ENCODE data around the gene RTL5.

The RTL5 gene

DNA sequence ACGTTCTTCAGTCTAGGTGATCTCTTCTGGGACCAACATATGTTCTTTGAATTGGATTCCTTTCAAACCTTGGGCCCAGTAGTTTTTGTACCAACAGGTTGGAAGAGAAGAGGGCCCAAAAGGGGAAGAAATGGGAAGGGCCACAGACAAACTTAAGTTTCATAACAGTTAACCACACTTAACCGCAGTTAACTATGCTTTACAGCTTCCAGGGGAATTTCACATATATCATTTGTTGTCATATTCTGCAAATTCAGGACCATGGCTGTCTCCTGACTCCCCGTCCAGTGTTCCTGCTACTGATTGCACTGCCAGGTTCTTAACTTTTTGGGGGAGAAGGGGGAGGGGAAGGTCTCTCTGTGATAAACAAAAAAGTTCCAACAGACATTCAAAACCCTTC, 34.6 kb downstream of the RTL5 start:
- no peak overlapping the region for H3K27ac ChIP-seq

DNA sequence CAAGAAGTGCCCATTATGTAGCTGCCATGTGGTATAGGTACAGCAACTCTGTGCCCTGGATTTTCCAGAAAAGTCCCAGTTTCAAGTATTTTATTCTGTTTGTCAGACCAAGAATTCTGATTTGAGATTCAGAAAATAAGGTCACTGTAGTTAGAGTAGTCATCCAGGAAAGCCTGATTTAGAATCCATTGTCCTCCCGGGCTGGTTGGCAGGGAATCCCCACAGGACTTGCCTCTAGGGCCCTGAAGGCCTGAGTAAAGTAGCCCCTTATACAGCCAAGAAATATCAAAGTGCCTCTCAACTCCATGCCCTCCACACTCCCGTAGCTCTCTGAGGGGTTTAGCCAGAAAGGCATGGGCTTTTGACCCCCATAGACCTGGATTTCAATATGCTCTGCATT, 36.3 kb downstream of the RTL5 start:
- TF ChIP-seq ZFX (IDR thresholded peaks at IDR 0.05; ENCODE audit: borderline replicate concordance): no peak
- TF ChIP-seq, protein P1, sequence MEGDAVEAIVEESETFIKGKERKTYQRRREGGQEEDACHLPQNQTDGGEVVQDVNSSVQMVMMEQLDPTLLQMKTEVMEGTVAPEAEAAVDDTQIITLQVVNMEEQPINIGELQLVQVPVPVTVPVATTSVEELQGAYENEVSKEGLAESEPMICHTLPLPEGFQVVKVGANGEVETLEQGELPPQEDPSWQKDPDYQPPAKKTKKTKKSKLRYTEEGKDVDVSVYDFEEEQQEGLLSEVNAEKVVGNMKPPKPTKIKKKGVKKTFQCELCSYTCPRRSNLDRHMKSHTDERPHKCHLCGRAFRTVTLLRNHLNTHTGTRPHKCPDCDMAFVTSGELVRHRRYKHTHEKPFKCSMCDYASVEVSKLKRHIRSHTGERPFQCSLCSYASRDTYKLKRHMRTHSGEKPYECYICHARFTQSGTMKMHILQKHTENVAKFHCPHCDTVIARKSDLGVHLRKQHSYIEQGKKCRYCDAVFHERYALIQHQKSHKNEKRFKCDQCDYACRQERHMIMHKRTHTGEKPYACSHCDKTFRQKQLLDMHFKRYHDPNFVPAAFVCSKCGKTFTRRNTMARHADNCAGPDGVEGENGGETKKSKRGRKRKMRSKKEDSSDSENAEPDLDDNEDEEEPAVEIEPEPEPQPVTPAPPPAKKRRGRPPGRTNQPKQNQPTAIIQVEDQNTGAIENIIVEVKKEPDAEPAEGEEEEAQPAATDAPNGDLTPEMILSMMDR (IDR thresholded peaks at IDR 0.05): no peak
- no peak overlapping the region for H3K27ac ChIP-seq

More for the DNA sequence above, 34.6 kb downstream of the RTL5 start:
- TF ChIP-seq, protein P1 (IDR thresholded peaks at IDR 0.05): no peak
- TF ChIP-seq ZFX (IDR thresholded peaks at IDR 0.05; ENCODE audit: borderline replicate concordance): no peak

DNA sequence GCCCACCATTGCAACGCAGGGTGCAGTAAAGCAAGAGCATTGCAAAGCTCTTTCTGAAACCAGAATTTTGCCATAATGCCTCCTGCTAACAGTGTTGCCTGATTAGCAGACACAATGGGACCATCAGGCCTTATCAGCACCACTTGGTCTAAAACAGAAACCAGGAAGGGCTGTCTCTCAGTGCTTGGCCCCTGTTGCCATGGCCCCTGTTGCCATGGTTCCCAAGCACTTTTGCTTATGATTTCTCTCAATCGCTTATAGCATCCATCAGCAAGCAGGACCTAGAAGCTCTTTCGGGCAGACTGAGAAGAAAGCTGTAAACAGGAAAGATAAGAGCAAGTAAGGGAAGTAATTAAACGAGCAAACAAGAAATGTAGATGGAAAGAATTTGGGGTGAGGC, 36.8 kb downstream of the RTL5 start:
- TF ChIP-seq, protein P1 (IDR thresholded peaks at IDR 0.05): no peak
- no peak for TF ChIP-seq ZFX (IDR thresholded peaks at IDR 0.05; ENCODE audit: borderline replicate concordance)
- H3K27ac ChIP-seq: no peak overlapping the region

DNA sequence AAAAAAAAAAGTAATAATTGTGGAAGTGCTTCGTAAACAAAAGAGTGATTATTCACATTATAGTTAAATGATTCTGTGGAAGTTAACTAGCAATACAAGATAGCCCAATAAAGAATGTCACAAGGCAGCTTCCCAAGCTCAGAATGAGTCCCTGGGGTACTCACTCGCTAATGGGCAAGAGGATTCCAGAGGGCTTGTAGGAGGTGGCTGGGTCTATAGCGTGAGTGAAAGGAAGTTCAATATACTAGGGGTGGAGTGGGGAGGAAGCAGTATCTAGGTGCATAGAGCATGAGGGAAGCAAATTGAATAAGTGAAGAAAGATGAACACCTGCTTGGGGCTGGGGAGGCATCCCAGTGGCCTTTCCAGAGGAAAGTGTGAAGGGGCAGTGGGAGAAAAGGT, 42.5 kb downstream of the RTL5 start:
- no peak for TF ChIP-seq ZFX (IDR thresholded peaks at IDR 0.05; ENCODE audit: borderline replicate concordance)
- TF ChIP-seq, protein P1 (IDR thresholded peaks at IDR 0.05): no peak
- H3K27ac ChIP-seq: no peak overlapping the region

DNA sequence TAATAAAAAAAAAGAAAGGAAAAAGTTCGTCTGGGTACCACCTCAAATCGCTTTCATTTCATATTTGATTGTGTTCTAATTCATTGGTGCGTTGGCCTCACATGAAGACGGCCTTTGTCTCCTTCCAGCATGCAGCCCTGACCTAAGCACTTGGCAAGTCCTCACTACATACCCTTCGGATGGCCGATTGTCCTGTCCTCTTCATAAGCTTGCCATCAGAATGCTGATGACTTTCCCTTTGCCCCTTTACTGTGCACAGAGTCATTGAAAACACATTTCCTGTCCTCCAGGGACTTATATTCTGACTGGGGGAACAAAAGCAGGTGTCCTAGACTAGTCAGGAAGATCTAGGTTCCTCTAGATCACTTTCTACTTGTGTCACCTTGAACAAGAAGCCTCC, 43.0 kb downstream of the RTL5 start:
- H3K27ac ChIP-seq: no peak overlapping the region
- TF ChIP-seq, protein P1 (IDR thresholded peaks at IDR 0.05): no peak
- TF ChIP-seq ZFX (IDR thresholded peaks at IDR 0.05; ENCODE audit: borderline replicate concordance): no peak

DNA sequence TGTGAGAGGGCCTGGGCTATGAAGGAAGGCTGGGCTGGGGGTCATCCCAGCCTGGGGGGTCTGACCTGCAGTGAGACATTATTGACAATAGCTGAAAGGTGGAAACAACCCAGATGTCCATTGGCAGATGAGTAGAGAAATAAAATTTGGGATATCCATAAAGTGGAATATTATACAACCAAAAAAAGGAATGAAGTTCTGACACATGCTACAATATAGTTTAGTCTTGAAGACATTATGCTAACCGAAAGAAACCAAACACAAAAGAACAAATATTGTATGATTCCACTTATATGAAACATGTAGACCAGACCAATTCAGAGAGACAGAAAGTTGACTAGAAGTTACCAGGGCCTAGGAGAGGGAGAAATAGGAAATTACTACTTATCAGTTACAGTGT, 44.7 kb downstream of the RTL5 start:
- no peak overlapping the region for H3K27ac ChIP-seq
- no peak for TF ChIP-seq ZFX (IDR thresholded peaks at IDR 0.05; ENCODE audit: borderline replicate concordance)
- TF ChIP-seq, protein P1 (IDR thresholded peaks at IDR 0.05): no peak

DNA sequence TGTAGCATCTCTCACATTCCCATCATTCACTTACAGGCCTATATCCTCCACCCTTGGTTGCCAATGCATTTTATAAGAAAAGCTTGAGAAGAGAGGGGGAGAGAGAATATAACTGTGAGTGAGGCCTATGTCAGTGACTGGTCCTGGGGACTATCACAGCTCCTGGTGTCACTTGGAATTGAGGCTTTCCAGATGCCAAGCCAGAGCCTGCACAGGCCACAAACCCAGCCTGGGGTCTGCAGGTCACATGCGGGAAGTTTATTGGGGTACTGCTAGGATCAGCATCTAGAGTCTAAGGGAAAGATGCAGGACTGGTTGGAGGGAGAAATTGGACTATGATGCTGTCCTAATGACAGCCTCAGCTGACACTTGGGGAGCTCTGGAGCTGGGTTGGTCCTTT, 47.6 kb downstream of the RTL5 start:
- TF ChIP-seq, protein P1 (IDR thresholded peaks at IDR 0.05): no peak
- no peak for TF ChIP-seq ZFX (IDR thresholded peaks at IDR 0.05; ENCODE audit: borderline replicate concordance)

More for the DNA sequence above, 47.6 kb downstream of the RTL5 start:
- H3K27ac ChIP-seq: no peak overlapping the region
